GM21825 (cell line): ENCODE results near the gene KCNQ5.
"Not testable (repeated sequence)": the region's sequence is repeated elsewhere in the genome, so short reads cannot be mapped to it uniquely, and the experiment has no call there.

ENCODE experiments used
- ATAC-seq: cut with Tn5 transposase; IDR thresholded peaks from one replicate; pipeline ENCODE4 v1.9.1; 2021; ENCODE audit warnings: mild to moderate bottlenecking, moderate library complexity; ENCODE audit not compliant: unreplicated experiment

The KCNQ5 gene

DNA sequence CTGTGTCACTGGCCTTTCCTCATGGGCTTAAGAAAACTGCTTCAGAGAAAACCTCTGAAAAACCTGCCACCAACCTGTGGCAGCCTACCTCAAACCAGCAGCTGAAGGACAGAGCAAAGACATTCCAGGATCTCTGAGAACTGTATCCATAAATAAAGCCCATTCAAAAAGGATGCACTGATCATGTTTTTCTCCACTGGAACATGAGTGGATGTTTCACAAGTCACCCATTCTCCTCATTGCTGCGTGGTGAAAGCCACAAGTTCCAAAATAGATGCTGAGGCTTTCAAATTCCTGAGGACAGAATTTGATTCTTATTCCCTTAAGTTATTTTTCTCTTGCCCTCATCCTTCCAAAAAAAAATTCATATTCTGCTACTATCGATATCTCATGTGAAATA, 322.8 kb downstream of the KCNQ5 start:
- no peak for ATAC-seq

DNA sequence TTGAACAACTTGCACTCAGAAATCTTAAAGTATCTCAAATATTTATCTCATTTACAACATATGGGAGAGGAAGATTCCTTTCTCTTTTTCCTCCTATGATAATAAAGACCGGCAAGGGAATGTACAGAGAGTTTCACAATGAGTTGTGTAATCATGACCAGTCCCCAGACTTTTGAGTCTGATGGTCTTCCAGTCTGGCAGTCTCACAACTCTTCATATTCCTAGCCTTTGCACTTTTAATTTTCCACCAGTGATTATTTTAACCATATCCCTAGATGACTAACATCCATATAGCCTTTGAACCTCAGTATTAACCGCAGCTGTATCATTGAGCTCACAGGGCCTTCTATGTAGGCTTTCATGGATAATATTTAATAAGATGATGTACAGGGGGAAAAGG, 324.9 kb downstream of the KCNQ5 start:
- ATAC-seq: no peak

GRCh38 chr6:72947534-72947933, 325.7 kb downstream of the KCNQ5 start:
- ATAC-seq: no peak

DNA sequence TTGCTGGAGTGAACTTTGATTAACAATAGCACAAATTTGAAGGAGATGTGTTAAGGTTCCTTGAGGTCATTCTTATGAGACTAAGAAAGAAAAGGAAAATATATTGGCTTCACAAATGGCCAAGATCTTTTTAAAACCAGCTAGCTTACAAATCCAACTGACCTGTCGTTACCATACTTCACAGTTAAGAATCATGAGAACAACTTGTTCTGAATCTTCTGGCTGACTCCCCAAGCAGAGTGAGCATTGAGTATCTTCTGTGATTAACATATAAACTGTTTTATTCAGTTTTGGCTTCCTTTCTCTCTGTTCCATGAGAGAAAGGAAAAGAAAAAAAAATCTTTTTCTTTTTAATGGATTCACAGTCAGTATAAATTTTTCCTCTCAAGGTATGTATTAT, 326.3 kb downstream of the KCNQ5 start:
- ATAC-seq: no peak

DNA sequence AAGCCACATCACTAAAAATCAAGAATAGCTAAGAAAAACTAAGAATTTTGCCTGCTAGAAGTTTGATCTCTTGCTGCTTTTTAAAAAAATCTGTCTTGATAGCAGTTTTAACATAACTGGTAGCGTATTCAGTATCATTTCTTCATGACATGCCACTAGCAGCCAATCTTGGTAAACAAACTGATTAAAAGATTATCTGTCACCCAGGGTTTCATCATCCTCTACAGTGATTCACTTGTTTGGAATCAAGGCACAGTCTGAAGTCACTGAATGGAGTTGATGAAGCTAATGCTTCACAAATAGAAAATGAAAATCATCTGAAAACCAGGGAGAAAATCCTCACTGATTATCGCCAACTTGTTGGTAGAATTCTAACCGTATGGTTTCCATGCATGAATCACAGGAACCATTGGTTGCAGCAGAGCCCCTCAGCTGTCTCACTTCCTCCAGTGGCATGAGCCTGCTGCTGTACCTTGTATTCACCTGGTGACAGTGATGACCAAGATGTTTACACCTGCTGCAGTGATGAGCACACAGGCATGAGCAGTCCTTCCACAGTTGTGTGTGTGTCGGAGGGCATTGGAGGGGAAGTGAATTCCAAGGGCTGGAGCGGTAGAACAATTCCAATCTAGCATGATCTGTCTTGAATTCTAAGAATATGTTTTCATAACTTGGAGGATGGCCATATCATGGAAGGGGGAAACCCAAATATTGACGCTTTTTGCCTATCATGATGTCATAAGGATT, 328.4 kb downstream of the KCNQ5 start:
- no peak for ATAC-seq

GRCh38 chr6:72952808-72953630, 331.2 kb downstream of the KCNQ5 start:
- ATAC-seq: no peak

DNA sequence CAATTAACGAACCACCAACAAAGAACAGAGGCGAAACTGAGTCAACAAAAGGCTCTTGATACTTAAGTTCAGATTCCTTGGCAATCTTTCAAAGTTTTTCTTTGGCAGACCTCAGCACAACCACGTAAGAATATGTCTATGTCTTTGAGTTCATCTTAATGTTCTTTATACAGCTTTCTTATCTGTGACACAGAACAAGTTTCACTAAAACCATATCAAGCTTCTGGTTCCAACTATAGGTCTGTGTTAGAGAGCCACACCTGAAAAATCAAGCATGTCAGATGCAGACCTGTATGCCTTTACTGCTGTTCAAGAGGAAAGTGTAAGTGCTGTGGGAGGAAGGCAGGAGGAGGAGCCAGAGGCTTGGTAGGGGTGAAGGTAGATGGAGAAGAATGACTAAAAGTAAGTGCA, 332.1 kb downstream of the KCNQ5 start:
- no peak for ATAC-seq

DNA sequence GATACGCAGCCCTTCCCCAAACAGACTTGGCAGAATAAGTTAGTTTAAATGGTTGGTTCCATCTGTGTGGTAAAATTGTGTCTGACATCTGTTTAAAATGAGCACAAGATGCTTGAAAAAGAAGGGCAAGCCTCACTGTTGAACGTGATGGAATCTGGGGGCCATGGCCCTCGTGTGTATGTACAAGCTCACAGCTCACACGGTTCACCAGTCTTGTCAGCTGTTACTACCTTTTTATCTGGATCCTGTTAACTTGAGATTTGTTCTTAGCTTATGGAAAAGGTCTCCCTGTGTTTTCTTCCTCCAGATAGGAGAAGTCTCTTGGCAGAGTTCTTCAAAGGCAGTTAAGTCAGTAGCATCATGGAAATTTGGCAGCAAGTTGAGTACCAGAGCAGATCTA, 332.9 kb downstream of the KCNQ5 start:
- no peak for ATAC-seq

DNA sequence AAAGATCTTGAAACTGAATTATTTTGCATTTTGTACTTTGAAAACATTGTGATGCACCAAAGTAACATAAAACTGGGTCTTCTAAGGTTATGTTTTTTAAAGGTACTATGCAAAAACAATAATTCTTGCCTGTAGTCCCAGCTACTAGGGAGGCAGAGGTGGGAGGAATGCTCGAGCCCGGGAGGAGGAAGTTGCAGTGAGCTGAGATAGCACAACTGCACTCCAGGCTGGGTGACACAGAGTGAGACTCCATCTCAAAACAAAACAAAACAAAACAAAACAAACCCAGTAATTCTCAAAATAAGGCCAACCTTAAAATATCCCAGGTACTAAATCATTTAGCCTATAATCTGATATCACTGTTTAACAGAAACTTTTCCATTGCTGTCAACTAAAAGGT, 333.8 kb downstream of the KCNQ5 start:
- ATAC-seq: no peak

GRCh38 chr6:72956272-72956671, 334.4 kb downstream of the KCNQ5 start:
- no peak for ATAC-seq

DNA sequence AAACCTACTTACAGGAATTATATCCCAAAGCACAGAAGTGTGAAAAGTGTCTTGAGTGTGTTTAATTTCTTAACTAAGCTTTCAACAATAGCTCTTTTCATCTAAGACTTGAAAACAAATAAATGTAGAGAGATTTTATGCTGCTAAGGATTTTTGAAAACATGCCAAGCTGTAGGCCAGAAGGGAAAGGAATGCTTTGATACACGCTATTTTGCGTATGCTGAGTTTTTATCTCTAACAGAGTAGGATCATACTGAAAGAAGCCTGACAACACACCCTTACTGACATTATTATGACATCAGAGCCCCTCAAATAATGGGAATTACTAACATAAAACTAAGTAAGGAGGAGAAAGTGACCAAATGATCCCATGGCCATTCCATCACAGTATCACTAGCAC, 338.0 kb downstream of the KCNQ5 start:
- no peak for ATAC-seq

DNA sequence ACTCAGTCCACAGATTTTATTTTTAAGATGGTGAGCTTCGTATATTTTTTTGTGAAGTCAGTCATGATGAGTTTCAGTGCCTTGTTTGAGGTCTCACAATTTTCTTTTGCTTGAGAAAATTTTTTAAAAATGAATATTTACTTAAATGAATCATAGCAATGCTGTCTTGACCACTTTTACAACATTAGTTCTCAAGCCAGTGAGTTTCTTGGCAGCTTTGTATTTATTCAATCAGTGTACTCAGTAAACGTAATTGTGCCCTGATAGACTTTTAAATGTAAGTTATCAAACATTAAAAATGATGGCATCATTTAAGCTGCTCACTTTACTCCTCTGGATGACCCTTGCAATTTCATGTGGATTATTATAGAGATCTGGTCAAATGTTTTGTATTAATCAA, 342.1 kb downstream of the KCNQ5 start:
- ATAC-seq: no peak

GRCh38 chr6:72966628-72967280, 344.9 kb downstream of the KCNQ5 start:
- no peak for ATAC-seq

DNA sequence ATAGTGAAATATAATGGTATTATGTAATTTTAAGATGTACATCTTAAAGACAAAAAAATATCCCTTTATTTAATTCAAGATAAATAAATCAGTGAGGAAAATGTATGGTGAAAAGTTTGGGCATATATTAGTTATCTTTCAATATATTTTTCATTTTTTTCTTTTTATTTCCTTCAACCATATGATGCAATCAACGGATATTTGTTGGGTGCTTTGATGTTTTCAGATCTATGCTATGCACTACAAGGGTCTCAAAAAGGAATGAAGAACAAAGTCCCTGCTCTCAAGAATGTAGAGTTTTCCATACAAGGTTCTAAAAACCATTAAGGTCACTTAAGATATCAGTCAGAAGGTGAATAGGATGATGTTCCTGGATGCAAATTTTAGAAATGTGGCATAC, 345.5 kb downstream of the KCNQ5 start:
- no peak for ATAC-seq

- no peak for ATAC-seq
These were observed 346.8 kb downstream of the KCNQ5 start for GRCh38 chr6:72968704-72969103.

- no peak for ATAC-seq
These were observed 347.8 kb downstream of the KCNQ5 start for GRCh38 chr6:72969666-72970065.

DNA sequence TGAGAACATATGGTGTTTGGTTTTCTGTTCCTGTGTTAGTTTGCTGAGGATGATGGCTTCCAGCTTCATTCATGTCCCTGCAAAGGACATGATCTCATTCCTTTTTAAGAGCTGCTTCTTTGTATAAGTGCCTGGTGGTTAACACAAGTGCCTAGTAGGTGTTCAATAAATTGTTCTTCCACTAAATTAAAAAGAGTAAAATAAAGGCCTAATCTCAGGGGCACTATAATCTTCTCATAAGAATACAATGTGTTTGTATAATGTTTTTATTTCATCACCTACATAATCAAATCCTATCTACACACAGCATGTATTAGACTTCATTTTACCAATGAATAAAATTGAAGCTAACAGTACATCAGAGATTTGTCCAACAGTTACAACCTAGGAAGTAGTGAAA, 350.7 kb downstream of the KCNQ5 start:
- no peak for ATAC-seq

DNA sequence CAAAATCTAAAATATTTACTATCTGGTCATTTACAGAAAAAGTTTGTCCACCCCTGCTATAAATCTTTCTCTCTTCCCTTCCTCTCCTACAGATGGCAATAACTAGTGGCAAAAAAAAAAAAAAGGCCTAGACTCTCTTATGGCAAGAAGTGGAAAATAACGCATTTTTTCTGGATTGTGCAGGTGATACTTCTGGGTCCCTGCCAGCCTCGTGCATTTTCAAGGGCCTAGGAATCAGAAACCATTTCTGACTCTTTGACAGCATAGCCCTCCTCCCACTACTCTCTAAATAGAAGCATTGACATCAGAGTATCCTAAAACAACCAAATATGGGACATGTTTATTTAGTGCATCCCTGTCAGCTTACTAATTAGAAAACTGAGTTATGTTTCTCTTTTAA, 352.4 kb downstream of the KCNQ5 start:
- no peak for ATAC-seq

GRCh38 chr6:72975352-72975752, 353.5 kb downstream of the KCNQ5 start:
- peak; percentile 68 for ATAC-seq

GRCh38 chr6:72976484-72976883, 354.6 kb downstream of the KCNQ5 start:
- ATAC-seq: no peak

DNA sequence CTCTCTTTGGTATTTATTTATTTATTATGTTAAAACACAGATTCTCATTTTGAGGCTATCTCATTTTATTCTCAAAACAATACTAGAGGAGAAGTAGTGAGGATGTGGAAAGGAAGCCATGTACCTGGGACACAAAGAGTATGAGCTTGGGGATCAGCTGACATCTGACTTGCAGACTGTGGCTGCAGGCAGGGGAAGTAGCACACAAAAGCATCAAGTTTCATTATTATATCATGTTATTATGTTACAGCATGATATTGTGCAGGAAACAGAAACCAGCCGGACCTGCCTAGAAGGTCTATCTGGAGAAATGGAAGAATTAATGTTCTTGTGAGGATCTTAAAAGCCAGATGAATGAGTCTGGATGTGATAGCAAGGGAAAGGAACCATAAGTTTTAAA, 355.2 kb downstream of the KCNQ5 start:
- ATAC-seq: peak; percentile 82

- not testable (repeated sequence) for ATAC-seq
These were observed 356.9 kb downstream of the KCNQ5 start for GRCh38 chr6:72978808-72979207.
